ENCODE results near the gene NISCH.

Gene NISCH

GRCh38 chr3:52490939-52491526 lies 35.6 kb downstream of the NISCH start:
- no peak for DNase-seq

- no peak for DNase-seq
Observed at GRCh38 chr3:52492059-52492458, 36.7 kb downstream of the NISCH start.

- no peak for DNase-seq
Observed at GRCh38 chr3:52493232-52494017, 38.0 kb downstream of the NISCH start.

- no peak for DNase-seq
Observed at GRCh38 chr3:52494445-52494844, 39.0 kb downstream of the NISCH start.

- DNase-seq = no peak
Observed at GRCh38 chr3:52494886-52495495, 39.6 kb downstream of the NISCH start, which contains the start of gene STAB1. TSS of gene STAB1 (plus strand) at chr3:52495338. CDS start at chr3:52495414, 76 bp downstream.

- DNase-seq = no peak
Observed at GRCh38 chr3:52495777-52496602, 40.6 kb downstream of the NISCH start.

GRCh38 chr3:52498137-52499054 lies 43.0 kb downstream of the NISCH start:
- no peak for DNase-seq

- no peak for DNase-seq
Observed at GRCh38 chr3:52501046-52501445, 45.6 kb downstream of the NISCH start.

- no peak for DNase-seq
Observed at GRCh38 chr3:52502001-52502400, 46.6 kb downstream of the NISCH start.

- DNase-seq = no peak
Observed at GRCh38 chr3:52502808-52503350, 47.5 kb downstream of the NISCH start.

- DNase-seq = no peak
Observed at GRCh38 chr3:52503788-52504424, 48.5 kb downstream of the NISCH start.

GRCh38 chr3:52504977-52505376 lies 49.6 kb downstream of the NISCH start:
- no peak for DNase-seq

- DNase-seq = no peak
Observed at GRCh38 chr3:52506266-52506966, 51.0 kb downstream of the NISCH start.

- DNase-seq = peak; percentile 78
Observed at GRCh38 chr3:52507359-52507758, 52.0 kb downstream of the NISCH start.

GRCh38 chr3:52509753-52510328 lies 54.4 kb downstream of the NISCH start:
- DNase-seq = no peak

GRCh38 chr3:52511509-52511908 lies 56.1 kb downstream of the NISCH start:
- no peak for DNase-seq

- no peak for DNase-seq
Observed at GRCh38 chr3:52512105-52512504, 56.7 kb downstream of the NISCH start.

- no peak for DNase-seq
Observed at GRCh38 chr3:52512727-52513126, 57.3 kb downstream of the NISCH start.

GRCh38 chr3:52513281-52513680 lies 57.9 kb downstream of the NISCH start:
- DNase-seq = no peak

GRCh38 chr3:52514576-52514975 lies 59.2 kb downstream of the NISCH start:
- DNase-seq = no peak
